ENCODE data around the gene ABCB4.

Gene ABCB4

DNA sequence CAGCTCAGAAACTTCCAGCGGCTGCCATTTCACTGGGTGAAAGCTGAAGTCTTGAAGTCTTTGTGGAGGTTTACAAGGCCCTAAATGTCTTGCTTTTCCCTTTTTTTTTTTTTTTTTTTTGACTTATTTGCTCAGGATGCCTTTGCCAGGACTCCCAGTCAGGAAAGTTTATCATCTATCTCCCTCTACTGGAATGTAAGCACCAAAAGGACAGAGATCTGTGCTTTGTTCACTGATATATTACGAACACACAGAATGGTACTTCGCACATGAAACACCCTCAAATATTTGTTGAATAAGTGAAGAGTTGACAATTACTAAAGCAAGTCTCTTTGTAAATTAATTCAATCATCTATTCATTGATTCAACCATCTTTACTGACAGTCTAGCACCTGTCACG, 23.2 kb downstream of the ABCB4 start:
- Histone ChIP-seq H3K9ac (no peak overlapping the region), H3K27me3 (ENCODE audit: control insufficient read depth, insufficient read depth, low read length) (no peaks in the 10 kb centered on the region), H2AFZ (no peak overlapping the region), H3K4me3 (ENCODE audit: low read depth, low read length) (no peak overlapping the region), H3K9me3 (ENCODE audit: control insufficient read depth, low read length) (no peaks in the 10 kb centered on the region), H3K36me3 (ENCODE audit: control insufficient read depth, insufficient read depth, low read length) (no peaks in the 10 kb centered on the region), H3K4me1 (no peaks in the 10 kb centered on the region), H3K79me2 (no peaks in the 10 kb centered on the region), H3K27ac (no peak overlapping the region), H3K4me2 (ENCODE audit: low read length) (no peak overlapping the region)
- TF ChIP-seq CTCF (IDR thresholded peaks at IDR 0.05), result no peak

- Histone ChIP-seq H2AFZ (no peak overlapping the region), H3K27ac (no peak overlapping the region), H3K27me3 (ENCODE audit: control insufficient read depth, insufficient read depth, low read length) (no peaks in the 10 kb centered on the region), H3K4me2 (ENCODE audit: low read length) (no peak overlapping the region), H3K4me1 (no peaks in the 10 kb centered on the region), H3K9me3 (ENCODE audit: control insufficient read depth, low read length) (no peaks in the 10 kb centered on the region), H3K9ac (no peak overlapping the region), H3K36me3 (ENCODE audit: control insufficient read depth, insufficient read depth, low read length) (no peaks in the 10 kb centered on the region), H3K79me2 (no peaks in the 10 kb centered on the region), H3K4me3 (ENCODE audit: low read depth, low read length) (no peak overlapping the region)
- TF ChIP-seq CTCF (IDR thresholded peaks at IDR 0.05), result no peak
Observed at GRCh38 chr7:87451187-87451586, 24.3 kb downstream of the ABCB4 start.

DNA sequence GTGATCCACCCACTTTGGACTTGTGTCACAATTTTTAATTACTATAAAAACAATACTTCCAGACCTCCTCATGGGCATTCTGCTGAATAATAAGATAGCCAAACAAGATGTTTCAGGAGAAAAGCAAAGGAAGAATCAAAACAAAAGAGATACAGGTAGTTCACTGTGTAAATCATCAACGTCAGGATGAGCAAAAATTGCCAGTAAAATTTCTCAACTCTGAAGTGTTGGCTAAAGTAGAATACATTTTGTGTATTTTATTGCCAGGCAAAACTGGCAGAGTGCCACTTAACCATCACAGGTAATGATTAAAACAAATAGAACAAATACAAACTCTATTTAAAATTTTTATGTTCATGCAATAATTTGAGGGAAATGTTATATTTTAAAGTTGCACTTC, 24.8 kb downstream of the ABCB4 start:
- Histone ChIP-seq H3K9ac (no peak overlapping the region), H3K27ac (no peak overlapping the region), H3K4me2 (ENCODE audit: low read length) (no peak overlapping the region), H3K27me3 (ENCODE audit: control insufficient read depth, insufficient read depth, low read length) (no peaks in the 10 kb centered on the region), H3K4me1 (no peaks in the 10 kb centered on the region), H3K4me3 (ENCODE audit: low read depth, low read length) (no peak overlapping the region), H2AFZ (no peak overlapping the region), H3K9me3 (ENCODE audit: control insufficient read depth, low read length) (no peaks in the 10 kb centered on the region), H3K36me3 (ENCODE audit: control insufficient read depth, insufficient read depth, low read length) (no peaks in the 10 kb centered on the region), H3K79me2 (no peaks in the 10 kb centered on the region)
- no peak for TF ChIP-seq CTCF (IDR thresholded peaks at IDR 0.05)

GRCh38 chr7:87448388-87448787, 27.1 kb downstream of the ABCB4 start:
- no peaks in the 10 kb centered on the region for H3K79me2 ChIP-seq
- H3K27ac ChIP-seq, result no peak overlapping the region
- no peak overlapping the region for H2AFZ ChIP-seq
- no peak overlapping the region for H3K4me2 ChIP-seq (ENCODE audit: low read length)
- no peak overlapping the region for H3K4me3 ChIP-seq (ENCODE audit: low read depth, low read length)
- no peaks in the 10 kb centered on the region for H3K36me3 ChIP-seq (ENCODE audit: control insufficient read depth, insufficient read depth, low read length)
- H3K9me3 ChIP-seq (ENCODE audit: control insufficient read depth, low read length), result no peaks in the 10 kb centered on the region
- H3K9ac ChIP-seq, result no peak overlapping the region
- H3K4me1 ChIP-seq, result no peaks in the 10 kb centered on the region
- H3K27me3 ChIP-seq (ENCODE audit: control insufficient read depth, insufficient read depth, low read length), result no peaks in the 10 kb centered on the region
- no peak for TF ChIP-seq CTCF (IDR thresholded peaks at IDR 0.05)

GRCh38 chr7:87447116-87447635, 28.3 kb downstream of the ABCB4 start:
- no peak for TF ChIP-seq CTCF (IDR thresholded peaks at IDR 0.05)

More at GRCh38 chr7:87447116-87447635, 28.3 kb downstream of the ABCB4 start:
- no peak overlapping the region for H3K27ac ChIP-seq
- H3K4me1 ChIP-seq, result no peaks in the 10 kb centered on the region
- no peak overlapping the region for H3K4me2 ChIP-seq (ENCODE audit: low read length)
- no peaks in the 10 kb centered on the region for H3K79me2 ChIP-seq
- H2AFZ ChIP-seq, result no peak overlapping the region
- no peak overlapping the region for H3K4me3 ChIP-seq (ENCODE audit: low read depth, low read length)
- no peak overlapping the region for H3K9ac ChIP-seq
- H3K9me3 ChIP-seq (ENCODE audit: control insufficient read depth, low read length), result no peaks in the 10 kb centered on the region
- H3K36me3 ChIP-seq (ENCODE audit: control insufficient read depth, insufficient read depth, low read length), result no peaks in the 10 kb centered on the region
- H3K27me3 ChIP-seq (ENCODE audit: control insufficient read depth, insufficient read depth, low read length), result no peaks in the 10 kb centered on the region

Measured in parathyroid adenoma (tissue), 2 donors.